HEK293T (cell line): ENCODE measurements around the gene USP22.

ENCODE experiments used
- CTCF ChIA-PET: fragments of 350-600 bp; formaldehyde crosslinking; extraction: SDS; loops from one replicate; lab custom pipeline; 2021; ENCODE audit warnings: antibody characterized with exemption, inconsistent platforms; lab: Yijun Ruan, JAX
- POLR2A ChIA-PET: fragments of 350-600 bp; formaldehyde crosslinking; extraction: SDS; loops from one replicate; lab custom pipeline; 2020; ENCODE audit warnings: antibody characterized with exemption, inconsistent platforms; lab: Yijun Ruan, JAX
- DNase-seq: peaks from one replicate; pipeline ENCODE4 v3.0.0; 2012; ENCODE audit warnings: mixed read lengths; ENCODE audit errors: extremely low spot score
- ARNT ChIP-seq: fragments of 450-650 bp; IDR thresholded peaks from 2 replicates; pipeline ENCODE4 v1.6.1; 2017; ENCODE audit warnings: mild to moderate bottlenecking
- BHLHE40 ChIP-seq: fragments of 450-650 bp; IDR thresholded peaks from 2 replicates; pipeline ENCODE4 v1.6.1; 2016; ENCODE audit warnings: mild to moderate bottlenecking, moderate library complexity, borderline replicate concordance
- CTBP1 ChIP-seq: fragments of 450-650 bp; IDR thresholded peaks from 2 replicates; pipeline ENCODE4 v1.6.1; 2016; ENCODE audit warnings: borderline replicate concordance
- ELF4 ChIP-seq: fragments of 450-650 bp; IDR thresholded peaks from 2 replicates; pipeline ENCODE4 v1.6.1; 2017; ENCODE audit warnings: antibody characterized with exemption
- FOXA1 ChIP-seq: fragments of 450-650 bp; IDR thresholded peaks from 2 replicates; pipeline ENCODE4 v1.6.1; 2016; ENCODE audit warnings: mild to moderate bottlenecking
- FOXK2 ChIP-seq: fragments of 450-650 bp; IDR thresholded peaks from 2 replicates; pipeline ENCODE4 v1.6.1; 2016; ENCODE audit warnings: mild to moderate bottlenecking
- FOXM1 ChIP-seq: fragments of 450-650 bp; IDR thresholded peaks from 2 replicates; pipeline ENCODE4 v1.6.1; 2017; ENCODE audit warnings: mild to moderate bottlenecking, borderline replicate concordance
- HDGF ChIP-seq: fragments of 450-650 bp; IDR thresholded peaks from 2 replicates; pipeline ENCODE4 v1.6.1; 2017; ENCODE audit warnings: antibody characterized with exemption, borderline replicate concordance
- L3MBTL2 ChIP-seq: fragments of 450-650 bp; conservative IDR thresholded peaks from 2 replicates; pipeline ENCODE4 v1.6.1; 2016; ENCODE audit warnings: mild to moderate bottlenecking
- LEF1 ChIP-seq: fragments of 450-650 bp; IDR thresholded peaks from 2 replicates; pipeline ENCODE4 v1.6.1; 2017; ENCODE audit warnings: mild to moderate bottlenecking, borderline replicate concordance
- NFRKB ChIP-seq: fragments of 450-650 bp; IDR thresholded peaks from 2 replicates; pipeline ENCODE4 v1.6.1; 2016; ENCODE audit warnings: mild to moderate bottlenecking, moderate library complexity
- SP1 ChIP-seq: fragments of 450-650 bp; IDR thresholded peaks from 2 replicates; pipeline ENCODE4 v1.6.1; 2017
- SUZ12 ChIP-seq: fragments of 450-650 bp; IDR thresholded peaks from 2 replicates; pipeline ENCODE4 v1.6.1; 2016; ENCODE audit warnings: mild to moderate bottlenecking
- TARDBP ChIP-seq: fragments of 450-650 bp; IDR thresholded peaks from 2 replicates; pipeline ENCODE4 v1.6.1; 2016
- ZNF384 ChIP-seq: fragments of 450-650 bp; IDR thresholded peaks from 2 replicates; pipeline ENCODE4 v1.6.1; 2016
- TF ChIP-seq, protein P1 (sequence below): fragments of 450-650 bp; IDR thresholded peaks from 2 replicates; pipeline ENCODE4 v1.6.1; 2016

Gene USP22

DNA sequence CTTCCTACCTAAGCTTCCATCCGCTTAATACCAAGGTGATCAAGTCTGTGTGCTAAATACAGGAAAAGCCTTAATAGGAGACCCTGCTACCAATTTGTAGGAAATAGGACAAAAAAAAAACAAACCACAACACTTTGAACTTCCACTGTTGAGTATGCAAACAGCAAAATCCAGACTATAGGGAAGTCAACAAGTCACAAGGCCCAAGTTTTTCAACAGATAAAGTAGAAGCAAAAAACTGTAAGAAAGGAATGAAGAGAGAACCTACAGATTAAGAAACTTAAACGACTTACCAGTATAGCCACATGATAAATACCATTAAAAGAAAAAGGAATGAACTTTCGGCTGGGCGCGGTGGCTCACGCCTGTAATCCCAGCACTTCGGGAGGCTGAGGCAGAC, 7.4 kb downstream of the USP22 start:
- no peak for TF ChIP-seq FOXK2
- no peak for TF ChIP-seq FOXM1
- no peak for TF ChIP-seq FOXA1
- no peak for TF ChIP-seq L3MBTL2
- TF ChIP-seq, protein P1, sequence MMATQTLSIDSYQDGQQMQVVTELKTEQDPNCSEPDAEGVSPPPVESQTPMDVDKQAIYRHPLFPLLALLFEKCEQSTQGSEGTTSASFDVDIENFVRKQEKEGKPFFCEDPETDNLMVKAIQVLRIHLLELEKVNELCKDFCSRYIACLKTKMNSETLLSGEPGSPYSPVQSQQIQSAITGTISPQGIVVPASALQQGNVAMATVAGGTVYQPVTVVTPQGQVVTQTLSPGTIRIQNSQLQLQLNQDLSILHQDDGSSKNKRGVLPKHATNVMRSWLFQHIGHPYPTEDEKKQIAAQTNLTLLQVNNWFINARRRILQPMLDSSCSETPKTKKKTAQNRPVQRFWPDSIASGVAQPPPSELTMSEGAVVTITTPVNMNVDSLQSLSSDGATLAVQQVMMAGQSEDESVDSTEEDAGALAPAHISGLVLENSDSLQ, result no peak
- TF ChIP-seq ZNF384, result no peak
- no peak for TF ChIP-seq CTBP1
- TF ChIP-seq BHLHE40, result no peak
- no peak for TF ChIP-seq ELF4
- TF ChIP-seq TARDBP, result no peak
- no peak for TF ChIP-seq ARNT
- no peak for TF ChIP-seq HDGF
- no peak for TF ChIP-seq LEF1
- no peak for TF ChIP-seq SP1
- no peak for TF ChIP-seq SUZ12
- TF ChIP-seq NFRKB, result no peak
- CTCF ChIA-PET, result no interaction called here
- POLR2A ChIA-PET, result interaction anchor here (1.4 to 2.2 kb wide), 2 partner anchors 8 to 64 kb away, joined by 7 to 9 read pairs; partner anchors contain the start of gene USP22
- DNase-seq, result no peak

GRCh38 chr17:21034340-21035235, 8.2 kb downstream of the USP22 start:
- no peak for DNase-seq
- ChIA-PET CTCF (interaction anchor here (1.6 kb wide), 1 partner anchor 65 kb away, joined by 4 read pairs; no protein-coding TSS in a partner anchor), POLR2A (interaction anchor here (2.2 kb wide), 1 partner anchor 9 kb away, joined by 7 read pairs; the partner anchor contains the start of gene USP22)
- TF ChIP-seq NFRKB (no peak), FOXA1 (no peak)

GRCh38 chr17:21033350-21033749, 9.5 kb downstream of the USP22 start:
- DNase-seq, result no peak
- ChIA-PET POLR2A (interaction anchor here (1.6 to 2.2 kb wide), 2 partner anchors 10 to 66 kb away, joined by 5 to 7 read pairs; partner anchors contain the start of gene USP22), CTCF (interaction anchor here (0.7 to 1.6 kb wide), 2 partner anchors 40 to 66 kb away, joined by 4 to 6 read pairs; no protein-coding TSS in a partner anchor)

GRCh38 chr17:21031756-21032396, 10.9 kb downstream of the USP22 start:
- TF ChIP-seq CTBP1 (no peak), NFRKB (no peak), TARDBP (no peak), L3MBTL2 (no peak), SUZ12 (no peak), ARNT (no peak), FOXM1 (no peak), SP1 (no peak), FOXA1 (no peak), BHLHE40 (no peak)
- CTCF ChIA-PET, result interaction anchor here (0.6 kb wide), 1 partner anchor 202 kb away, joined by 3 read pairs; no protein-coding TSS in a partner anchor
- POLR2A ChIA-PET, result interaction anchor here (0.6 to 1.0 kb wide), 3 partner anchors 11 to 128 kb away, joined by 3 read pairs; partner anchors contain the start of gene USP22
- DNase-seq, result no peak

More at GRCh38 chr17:21033350-21033749, 9.5 kb downstream of the USP22 start:
- TF ChIP-seq ELF4 (no peak), TARDBP (no peak), ARNT (no peak), CTBP1 (no peak), L3MBTL2 (no peak), LEF1 (no peak), FOXA1 (no peak), FOXK2 (no peak), HDGF (no peak), ZNF384 (no peak), NFRKB (no peak), BHLHE40 (no peak), FOXM1 (no peak), SUZ12 (no peak), SP1 (no peak)
- TF ChIP-seq, protein P1, result no peak

DNA sequence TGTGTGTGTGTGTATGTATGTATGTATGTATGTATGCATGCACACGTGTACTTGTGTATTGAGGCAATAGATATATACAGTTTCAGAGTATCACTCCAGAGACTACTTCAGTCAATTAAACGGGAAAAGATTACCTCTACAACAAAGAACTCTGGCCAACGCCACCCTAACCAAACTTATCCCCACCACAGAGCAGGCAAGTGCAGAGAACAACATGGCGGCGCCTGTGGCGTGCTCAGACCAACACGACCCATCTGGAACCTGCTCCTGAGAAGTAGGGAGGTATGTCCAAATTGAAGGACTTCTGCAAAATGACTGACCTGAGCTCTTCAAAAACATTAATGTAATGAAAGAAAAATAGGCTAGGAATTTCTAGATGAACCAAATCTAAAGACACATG, 12.4 kb downstream of the USP22 start:
- ChIA-PET POLR2A (no interaction called here), CTCF (no interaction called here)
- DNase-seq, result no peak
- TF ChIP-seq FOXA1 (no peak), NFRKB (no peak), L3MBTL2 (no peak), SP1 (no peak), ELF4 (no peak), BHLHE40 (no peak), HDGF (no peak), FOXK2 (no peak)
- TF ChIP-seq, protein P1, result no peak

- CTCF ChIA-PET, result no interaction called here
- DNase-seq, result no peak
Observed at GRCh38 chr17:21029515-21029914, 13.3 kb downstream of the USP22 start.

More at GRCh38 chr17:21029515-21029914, 13.3 kb downstream of the USP22 start:
- TF ChIP-seq HDGF (no peak), SUZ12 (no peak), LEF1 (no peak), TARDBP (no peak), NFRKB (no peak)
- POLR2A ChIA-PET, result no interaction called here
